ENCODE data around the gene NET1. TPM values are rescaled to one million over a fixed set of nuclear protein-coding genes. Genes with fewer than 3 reads are reported as not detected.

Gene NET1
- total and polyA plus RNA-seq, 2 experiments from 2014 or later, result 36.5 to 42.9 TPM

DNA sequence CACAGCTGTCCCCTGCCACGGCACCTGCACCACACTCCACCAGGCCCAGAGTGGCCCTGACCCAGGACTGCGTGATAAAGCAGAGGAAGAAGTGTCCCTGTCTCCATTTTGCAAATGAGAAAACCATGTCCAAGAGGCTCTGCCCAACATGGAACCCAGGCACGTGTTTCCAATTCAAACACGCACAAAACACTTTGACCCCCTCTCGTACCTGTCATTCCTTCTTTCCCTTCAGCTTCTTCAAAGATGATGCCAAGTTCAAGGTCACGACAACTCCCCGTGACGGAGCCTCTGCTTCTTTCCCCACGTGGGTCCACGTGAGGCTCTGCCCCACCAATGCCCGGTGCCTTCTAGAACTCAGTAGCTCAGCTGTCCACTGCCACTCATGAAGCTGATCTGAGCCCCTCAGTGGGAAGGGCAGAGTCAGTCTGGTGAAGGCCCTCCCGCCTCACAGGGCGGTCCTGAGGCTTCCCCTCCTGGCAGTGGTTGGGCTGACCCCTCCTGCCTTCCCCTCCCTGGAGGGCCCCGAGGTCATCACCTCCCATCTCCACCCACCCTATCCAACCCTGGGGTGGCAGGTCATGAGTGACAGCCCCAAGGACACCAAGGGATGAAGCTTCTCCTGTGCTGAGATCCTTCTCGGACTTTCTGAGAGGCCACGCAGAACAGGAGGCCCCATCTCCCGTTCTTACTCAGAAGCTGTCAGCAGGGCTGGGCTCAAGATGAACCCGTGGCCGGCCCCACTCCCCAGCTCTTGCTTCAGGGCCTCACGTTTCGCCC lies 68.0 kb downstream of the NET1 start:
- no peak for DNase-seq
- Histone ChIP-seq H3K9me3 (ENCODE audit: low read depth) (no peaks in the 10 kb centered on the region), H3K4me1 (ENCODE audit: insufficient read depth) (no peaks in the 10 kb centered on the region), H3K27me3 (replicated peaks; ENCODE audit: insufficient read depth) (no peaks in the 10 kb centered on the region), H3K9ac (no peak overlapping the region), H3K4me3 (no peak overlapping the region), H2AFZ (no peak overlapping the region), H3K4me2 (ENCODE audit: unreplicated experiment) (no peak overlapping the region), H3K9me2 (ENCODE audit: insufficient read depth) (no peaks in the 10 kb centered on the region), H3K27ac (no peak overlapping the region), H3K79me2 (ENCODE audit: insufficient read depth) (no peaks in the 10 kb centered on the region), H3K36me3 (ENCODE audit: low read depth) (no peaks in the 10 kb centered on the region), H4K20me1 (ENCODE audit: insufficient read depth) (no peaks in the 10 kb centered on the region), H3F3A (ENCODE audit: insufficient read depth) (no peaks in the 10 kb centered on the region)
- in situ Hi-C loops (cut with MboI), result no loop called here
- no peak for TF ChIP-seq EZH2phosphoT487 (IDR thresholded peaks at IDR 0.05; ENCODE audit: insufficient read depth, low read depth)
- TF ChIP-seq EZH2 (IDR thresholded peaks at IDR 0.05; ENCODE audit: insufficient read depth, poor library complexity, severe bottlenecking), result no peak
- 84 to 85% methylated on average over 20 to 21 of the region's 21 CpGs for WGBS, 2 experiments (ENCODE audit: low coverage in 1 of 2, low lambda C conversion rate in 2 of 2, missing lambda C conversion rate in 2 of 2)

DNA sequence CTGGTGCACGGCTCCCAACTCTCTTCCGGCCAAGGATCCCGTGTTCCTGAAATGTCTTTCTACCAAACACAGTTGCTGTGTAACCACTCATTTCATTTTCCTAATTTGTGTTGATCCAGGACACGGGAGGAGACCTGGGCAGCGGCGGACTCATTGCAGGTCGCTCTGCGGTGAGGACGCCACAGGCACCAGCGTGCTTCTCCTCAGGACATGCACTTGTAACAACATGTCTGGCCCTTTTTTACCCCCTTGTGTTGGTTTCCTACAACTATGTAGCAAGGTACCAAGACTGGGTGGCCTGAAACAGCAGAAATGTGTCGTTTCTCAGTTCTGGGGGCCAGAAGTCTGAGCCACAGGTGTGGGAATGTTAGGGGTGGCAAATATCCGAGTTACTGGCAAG lies 68.8 kb downstream of the NET1 start:
- Histone ChIP-seq H3K9me3 (ENCODE audit: low read depth) (no peaks in the 10 kb centered on the region), H3K27ac (no peak overlapping the region), H3K4me2 (ENCODE audit: unreplicated experiment) (no peak overlapping the region), H3K9ac (no peak overlapping the region), H3K4me1 (ENCODE audit: insufficient read depth) (no peaks in the 10 kb centered on the region), H3K27me3 (replicated peaks; ENCODE audit: insufficient read depth) (no peaks in the 10 kb centered on the region), H3K36me3 (ENCODE audit: low read depth) (no peaks in the 10 kb centered on the region), H3F3A (ENCODE audit: insufficient read depth) (no peaks in the 10 kb centered on the region), H3K79me2 (ENCODE audit: insufficient read depth) (no peaks in the 10 kb centered on the region), H3K9me2 (ENCODE audit: insufficient read depth) (no peaks in the 10 kb centered on the region), H4K20me1 (ENCODE audit: insufficient read depth) (no peaks in the 10 kb centered on the region), H3K4me3 (no peak overlapping the region), H2AFZ (no peak overlapping the region)
- in situ Hi-C loops (cut with MboI), result no loop called here
- no peak for DNase-seq
- TF ChIP-seq EZH2 (IDR thresholded peaks at IDR 0.05; ENCODE audit: insufficient read depth, poor library complexity, severe bottlenecking) (no peak), EZH2phosphoT487 (IDR thresholded peaks at IDR 0.05; ENCODE audit: insufficient read depth, low read depth) (no peak)
- 79 to 82% methylated on average over 12 of the region's 12 CpGs for WGBS, 2 experiments (ENCODE audit: low coverage in 1 of 2, low lambda C conversion rate in 2 of 2, missing lambda C conversion rate in 2 of 2)

DNA sequence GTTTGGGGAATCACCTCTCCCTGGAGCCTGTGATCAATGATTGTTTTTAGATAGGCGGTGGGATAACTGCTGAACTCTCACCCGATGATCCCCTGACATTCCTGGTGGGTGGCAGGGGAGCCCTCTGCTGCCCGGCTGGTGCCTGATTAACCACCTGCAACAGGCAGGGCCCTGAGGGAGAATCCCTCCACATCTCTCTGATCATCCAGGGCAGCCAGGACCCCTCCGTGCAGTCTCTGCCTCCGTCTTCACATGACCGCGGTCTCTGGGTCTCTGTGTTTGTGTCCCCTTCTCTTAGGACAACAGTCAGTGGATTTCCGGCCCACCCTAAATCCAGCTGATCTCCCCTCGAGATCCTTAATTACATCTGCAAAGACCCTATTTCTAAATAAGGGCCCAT lies 69.7 kb downstream of the NET1 start:
- Histone ChIP-seq H3K4me3 (no peak overlapping the region), H3F3A (ENCODE audit: insufficient read depth) (no peaks in the 10 kb centered on the region), H3K9me3 (ENCODE audit: low read depth) (no peaks in the 10 kb centered on the region), H3K9ac (no peak overlapping the region), H4K20me1 (ENCODE audit: insufficient read depth) (no peaks in the 10 kb centered on the region), H2AFZ (no peak overlapping the region), H3K9me2 (ENCODE audit: insufficient read depth) (no peaks in the 10 kb centered on the region), H3K4me2 (ENCODE audit: unreplicated experiment) (no peak overlapping the region), H3K27me3 (replicated peaks; ENCODE audit: insufficient read depth) (no peaks in the 10 kb centered on the region), H3K36me3 (ENCODE audit: low read depth) (no peaks in the 10 kb centered on the region), H3K4me1 (ENCODE audit: insufficient read depth) (no peaks in the 10 kb centered on the region), H3K27ac (no peak overlapping the region), H3K79me2 (ENCODE audit: insufficient read depth) (no peaks in the 10 kb centered on the region)
- no peak for DNase-seq
- in situ Hi-C loops (cut with MboI), result no loop called here
- WGBS, 2 experiments (ENCODE audit: low coverage in 1 of 2, low lambda C conversion rate in 2 of 2, missing lambda C conversion rate in 2 of 2), result 85 to 87% methylated on average over 9 of the region's 9 CpGs
- TF ChIP-seq EZH2 (IDR thresholded peaks at IDR 0.05; ENCODE audit: insufficient read depth, poor library complexity, severe bottlenecking) (no peak), EZH2phosphoT487 (IDR thresholded peaks at IDR 0.05; ENCODE audit: insufficient read depth, low read depth) (no peak)

DNA sequence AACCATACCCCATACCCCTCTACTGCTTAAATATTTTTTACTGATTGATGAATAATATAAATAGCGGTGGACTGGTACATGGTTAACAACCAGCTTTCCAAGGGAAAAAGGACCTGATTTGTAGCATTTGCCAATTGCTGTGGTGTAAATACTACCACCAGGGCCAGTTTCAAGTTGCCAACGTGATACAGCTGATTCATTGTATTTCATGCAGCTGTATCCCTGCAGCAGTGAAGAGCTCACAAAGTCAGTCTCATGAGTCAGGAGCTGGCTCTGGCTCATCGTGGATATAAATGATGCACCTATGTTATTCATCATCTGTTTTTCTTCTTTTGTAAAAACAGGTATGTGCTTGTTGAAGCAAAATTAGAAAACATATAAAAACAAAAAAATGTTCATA lies 71.8 kb downstream of the NET1 start:
- WGBS, 2 experiments (ENCODE audit: low coverage in 1 of 2, low lambda C conversion rate in 2 of 2, missing lambda C conversion rate in 2 of 2), result 42 to 56% methylated on average over 3 of the region's 3 CpGs
- no peak overlapping the region for H3K4me2 ChIP-seq (ENCODE audit: unreplicated experiment)
- H2AFZ ChIP-seq, result no peak overlapping the region
- no peak overlapping the region for H3K4me3 ChIP-seq
- H3K9me3 ChIP-seq (ENCODE audit: low read depth), result no peaks in the 10 kb centered on the region
- in situ Hi-C loops (cut with MboI), result no loop called here
- H3K9ac ChIP-seq, result no peak overlapping the region
- no peak for TF ChIP-seq EZH2phosphoT487 (IDR thresholded peaks at IDR 0.05; ENCODE audit: insufficient read depth, low read depth)
- TF ChIP-seq EZH2 (IDR thresholded peaks at IDR 0.05; ENCODE audit: insufficient read depth, poor library complexity, severe bottlenecking), result no peak
- H3K79me2 ChIP-seq (ENCODE audit: insufficient read depth), result no peaks in the 10 kb centered on the region
- no peaks in the 10 kb centered on the region for H3K9me2 ChIP-seq (ENCODE audit: insufficient read depth)
- H3K27me3 ChIP-seq (replicated peaks; ENCODE audit: insufficient read depth), result no peaks in the 10 kb centered on the region
- H3K4me1 ChIP-seq (ENCODE audit: insufficient read depth), result no peaks in the 10 kb centered on the region
- peak; percentile 56 for DNase-seq
- H3K36me3 ChIP-seq (ENCODE audit: low read depth), result no peaks in the 10 kb centered on the region
- no peaks in the 10 kb centered on the region for H3F3A ChIP-seq (ENCODE audit: insufficient read depth)
- H4K20me1 ChIP-seq (ENCODE audit: insufficient read depth), result no peaks in the 10 kb centered on the region
- no peak overlapping the region for H3K27ac ChIP-seq

Measured in GM23248 (cell line).